Left forelimb (tissue), 1 donor: ENCODE results near the gene USP17L18.
"Not testable (repeated sequence)": the region's sequence is repeated elsewhere in the genome, so short reads cannot be mapped to it uniquely, and the experiment has no call there.

Source experiments
- DNase-seq: peaks from one replicate; pipeline ENCODE4 v3.0.0-alpha.2; 2018; ENCODE audit warnings: low spot score

The USP17L18 gene

GRCh38 chr4:9247953-9248680 lies at the start of gene USP17L18:
USP17L18 (plus strand) TSS chr4:9248630; CDS start chr4:9248630, 0 bp downstream.
- DNase-seq, result peak; percentile 55

- DNase-seq, result not testable (repeated sequence)
Observed at GRCh38 chr4:9210357-9210756, 38.1 kb upstream of the USP17L18 start, which contains the start of gene USP17L10. USP17L10 (plus strand) TSS chr4:9210657; CDS start chr4:9210657, 0 bp downstream.

DNA sequence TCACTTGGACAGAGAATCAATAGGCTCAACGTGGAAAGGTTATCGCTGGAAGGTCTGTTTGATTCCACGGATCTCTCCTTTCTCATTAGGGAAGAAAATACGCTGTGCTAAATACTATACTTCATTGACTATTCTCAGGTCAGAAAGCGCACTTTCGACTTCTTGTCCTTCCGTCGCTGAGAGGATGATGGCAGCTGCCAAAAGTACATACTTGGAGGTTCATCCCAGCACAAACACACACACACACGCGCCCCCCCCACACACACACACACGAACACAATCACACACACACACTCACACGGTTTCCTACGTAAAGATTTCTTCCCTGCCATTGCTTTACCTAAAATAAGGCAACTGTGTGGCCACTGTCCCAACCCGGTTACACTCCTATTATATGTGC lies 33.7 kb upstream of the USP17L18 start:
- not testable (repeated sequence) for DNase-seq

DNA sequence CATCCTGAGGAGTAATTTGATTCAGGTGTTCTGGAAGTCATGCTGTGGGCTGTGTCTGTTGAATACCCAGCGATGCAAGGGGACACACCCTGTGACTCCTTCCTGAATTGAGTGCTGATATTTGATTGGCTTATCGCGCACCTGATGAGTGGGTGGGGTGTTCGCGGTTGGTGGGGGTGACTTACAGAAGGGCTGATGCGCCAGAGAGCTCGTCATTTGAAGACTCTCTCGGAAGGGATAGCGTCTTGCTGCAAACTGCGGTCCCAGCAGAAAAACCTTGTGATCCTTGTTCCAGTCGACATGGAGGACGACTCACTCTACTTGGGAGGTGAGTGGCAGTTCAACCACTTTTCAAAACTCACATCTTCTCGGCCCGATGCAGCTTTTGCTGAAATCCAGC lies 33.3 kb upstream of the USP17L18 start, which contains the start of gene USP17L11:
TSS of gene USP17L11 (plus strand) at position 301 of the 400 bp plus-strand sequence. CDS start at position 301, 0 bp downstream.
- DNase-seq, result not testable (repeated sequence)

- DNase-seq, result not testable (repeated sequence)
Observed at GRCh38 chr4:9219852-9220251, 28.6 kb upstream of the USP17L18 start, which contains the start of gene USP17L12. USP17L12 (plus strand) TSS chr4:9220152; CDS start chr4:9220152, 0 bp downstream.

DNA sequence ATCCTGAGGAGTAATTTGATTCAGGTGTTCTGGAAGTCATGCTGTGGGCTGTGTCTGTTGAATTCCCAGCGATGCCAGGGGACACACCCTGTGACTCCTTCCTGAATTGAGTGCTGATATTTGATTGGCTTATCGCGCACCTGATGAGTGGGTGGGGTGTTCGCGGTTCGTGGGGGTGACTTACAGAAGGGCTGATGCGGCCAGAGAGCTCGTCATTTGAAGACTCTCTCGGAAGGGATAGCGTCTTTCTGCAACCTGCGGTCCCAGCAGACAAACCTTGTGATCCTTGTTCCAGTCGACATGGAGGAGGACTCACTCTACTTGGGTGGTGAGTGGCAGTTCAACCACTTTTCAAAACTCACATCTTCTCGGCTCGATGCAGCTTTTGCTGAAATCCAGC lies 23.8 kb upstream of the USP17L18 start, which contains the start of gene USP17L13:
TSS of gene USP17L13 (plus strand) at position 301 of the 400 bp plus-strand sequence. CDS start at position 301, 0 bp downstream.
- not testable (repeated sequence) for DNase-seq

DNA sequence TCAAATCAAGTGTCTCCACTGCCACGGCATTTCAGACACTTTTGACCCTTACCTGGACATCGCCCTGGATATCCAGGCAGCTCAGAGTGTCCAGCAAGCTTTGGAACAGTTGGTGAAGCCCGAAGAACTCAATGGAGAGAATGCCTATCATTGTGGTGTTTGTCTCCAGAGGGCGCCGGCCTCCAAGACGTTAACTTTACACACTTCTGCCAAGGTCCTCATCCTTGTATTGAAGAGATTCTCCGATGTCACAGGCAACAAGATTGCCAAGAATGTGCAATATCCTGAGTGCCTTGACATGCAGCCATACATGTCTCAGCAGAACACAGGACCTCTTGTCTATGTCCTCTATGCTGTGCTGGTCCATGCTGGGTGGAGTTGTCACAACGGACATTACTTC lies 18.2 kb upstream of the USP17L18 start:
- DNase-seq, result not testable (repeated sequence)

- not testable (repeated sequence) for DNase-seq
Observed at GRCh38 chr4:9234085-9234484, 14.3 kb upstream of the USP17L18 start, which contains the start of gene USP17L15. USP17L15 (plus strand) TSS chr4:9234385; CDS start chr4:9234385, 0 bp downstream.

GRCh38 chr4:9238461-9238860 lies 10.0 kb upstream of the USP17L18 start:
- DNase-seq, result peak; percentile 0

- DNase-seq, result not testable (repeated sequence)
Observed at GRCh38 chr4:9243579-9243978, 4.9 kb upstream of the USP17L18 start, which contains the start of gene USP17L17. USP17L17 (plus strand) TSS chr4:9243879; CDS start chr4:9243879, 0 bp downstream.

GRCh38 chr4:9253078-9253477 lies 4.6 kb downstream of the USP17L18 start, which contains the start of gene USP17L19:
USP17L19 (plus strand) TSS chr4:9253378; CDS start chr4:9253378, 0 bp downstream.
- not testable (repeated sequence) for DNase-seq

- not testable (repeated sequence) for DNase-seq
Observed at GRCh38 chr4:9257824-9258223, 9.4 kb downstream of the USP17L18 start, which contains the start of gene USP17L20. USP17L20 (plus strand) TSS chr4:9258124; CDS start chr4:9258124, 0 bp downstream.

DNA sequence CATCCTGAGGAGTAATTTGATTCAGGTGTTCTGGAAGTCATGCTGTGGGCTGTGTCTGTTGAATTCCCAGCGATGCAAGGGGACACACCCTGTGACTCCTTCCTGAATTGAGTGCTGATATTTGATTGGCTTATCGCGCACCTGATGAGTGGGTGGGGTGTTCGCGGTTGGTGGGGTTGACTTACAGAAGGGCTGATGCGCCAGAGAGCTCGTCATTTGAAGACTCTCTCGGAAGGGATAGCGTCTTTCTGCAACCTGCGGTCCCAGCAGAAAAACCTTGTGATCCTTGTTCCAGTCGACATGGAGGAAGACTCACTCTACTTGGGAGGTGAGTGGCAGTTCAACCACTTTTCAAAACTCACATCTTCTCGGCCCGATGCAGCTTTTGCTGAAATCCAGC lies 14.1 kb downstream of the USP17L18 start, which contains the start of gene USP17L21:
TSS of gene USP17L21 (plus strand) at position 301 of the 400 bp plus-strand sequence. CDS start at position 301, 0 bp downstream.
- DNase-seq, result not testable (repeated sequence)

GRCh38 chr4:9267319-9267718 lies 18.9 kb downstream of the USP17L18 start, which contains the start of gene USP17L22:
USP17L22 (plus strand) TSS chr4:9267619; CDS start chr4:9267619, 0 bp downstream.
- DNase-seq, result not testable (repeated sequence)

GRCh38 chr4:9271719-9272118 lies 23.3 kb downstream of the USP17L18 start:
- not testable (repeated sequence) for DNase-seq
